Measurements from ENCODE around the gene NDUFA7. TPM values are rescaled to one million over a fixed set of nuclear protein-coding genes. Genes with fewer than 3 reads are reported as not detected.

NDUFA7 gene
- polyA plus RNA-seq, 2 of the 4 experiments (the other 2 are of a cell fraction) = 29.7 to 40.2 TPM

- DNase-seq (ENCODE audit: low read depth in 1 of 2, low spot score in 1 of 2) = no peak
Measured at GRCh38 chr19:8304841-8305621, 16.1 kb downstream of the NDUFA7 start.

GRCh38 chr19:8302734-8303133 lies 18.4 kb downstream of the NDUFA7 start:
- Histone ChIP-seq H3K27ac (no peak overlapping the region), H3K4me1 (peaks cover 11% of the 10 kb centered on the region; the same call in 2 of the 3 replicates), H3K4me3 (no peak overlapping the region), H3K9me3 (no peaks in the 10 kb centered on the region), H3K4me2 (no peak overlapping the region)
- no peak for ATAC-seq
- ChIA-PET CTCF (interaction anchor here (0.5 to 1.8 kb wide), 2 partner anchors 11 to 33 kb away, joined by 3 to 4 read pairs; no protein-coding TSS in a partner anchor), POLR2A (no interaction called here)
- FAIRE-seq = no peak
- TF ChIP-seq FOSB (CRISPR knock-in tag; IDR thresholded peaks at IDR 0.05) = no peak
- no peak for TF ChIP-seq PBX3 (IDR thresholded peaks at IDR 0.05)
- TF ChIP-seq ZSCAN20 (CRISPR knock-in tag; IDR thresholded peaks at IDR 0.05) = no peak
- TF ChIP-seq REST (IDR thresholded peaks at IDR 0.05) = no peak
- TF ChIP-seq GATA3 (IDR thresholded peaks at IDR 0.05; ENCODE audit: borderline replicate concordance) = no peak
- no peak for TF ChIP-seq CTCF (IDR thresholded peaks at IDR 0.05)
- no peak for TF ChIP-seq KDM5A (IDR thresholded peaks at IDR 0.05)
- no peak for TF ChIP-seq SMC3 (IDR thresholded peaks at IDR 0.05)
- no peak for TF ChIP-seq JUN (IDR thresholded peaks at IDR 0.05)
- no peak for TF ChIP-seq CHD4 (IDR thresholded peaks at IDR 0.05; ENCODE audit: borderline replicate concordance)
- TF ChIP-seq RFX5 (IDR thresholded peaks at IDR 0.05) = no peak
- 88% methylated on average over 5 of the region's 7 CpGs for WGBS (ENCODE audit: missing lambda C conversion rate)
- DNase-seq (ENCODE audit: low read depth in 1 of 2, low spot score in 1 of 2) = no peak

More at GRCh38 chr19:8304841-8305621, 16.1 kb downstream of the NDUFA7 start:
- ChIA-PET CTCF (interaction anchor here (0.6 to 0.9 kb wide), 2 partner anchors 36 to 147 kb away, joined by 3 read pairs; no protein-coding TSS in a partner anchor), POLR2A (no interaction called here)
- H3K27ac ChIP-seq = no peak overlapping the region
- no peak overlapping the region for H3K4me3 ChIP-seq
- H3K4me1 ChIP-seq = peaks cover 20% of the 10 kb centered on the region
- FAIRE-seq (no peak), ATAC-seq (no peak)
- H3K4me2 ChIP-seq = no peak overlapping the region
- no peak for TF ChIP-seq MAZ (IDR thresholded peaks at IDR 0.05; ENCODE audit: borderline replicate concordance, low read depth, low read length)
- TF ChIP-seq CHD4 (IDR thresholded peaks at IDR 0.05; ENCODE audit: borderline replicate concordance) = no peak
- no peak for TF ChIP-seq NR3C1 (IDR thresholded peaks at IDR 0.05)
- no peak for TF ChIP-seq SREBF2 (IDR thresholded peaks at IDR 0.05)
- no peak for TF ChIP-seq NPAS2 (CRISPR knock-in tag; IDR thresholded peaks at IDR 0.05; ENCODE audit: borderline replicate concordance)
- TF ChIP-seq HDAC2 (IDR thresholded peaks at IDR 0.05) = no peak
- TF ChIP-seq ZC3H11A (IDR thresholded peaks at IDR 0.05) = no peak
- no peak for TF ChIP-seq MAX (IDR thresholded peaks at IDR 0.05)
- no peak for TF ChIP-seq HEYL (CRISPR knock-in tag; IDR thresholded peaks at IDR 0.05)
- no peak for TF ChIP-seq MYC (IDR thresholded peaks at IDR 0.05; ENCODE audit: borderline replicate concordance, low read length)
- TF ChIP-seq USF2 (IDR thresholded peaks at IDR 0.05) = no peak
- TF ChIP-seq REST (IDR thresholded peaks at IDR 0.05) = no peak
- no peak for TF ChIP-seq RNF2 (IDR thresholded peaks at IDR 0.05; ENCODE audit: borderline replicate concordance, low read depth)
- 90% methylated on average over 21 of the region's 33 CpGs for WGBS (ENCODE audit: missing lambda C conversion rate)
- H3K9me3 ChIP-seq = no peaks in the 10 kb centered on the region

All from A549 (cell line).